Thoracic aorta (tissue), 2 donors: ENCODE results near the gene SAMD4A. TPM values are rescaled to one million over a fixed set of nuclear protein-coding genes. Genes with fewer than 3 reads are reported as not detected.
A peak's percentile ranks its signal among the peaks of the same experiment; 100 is the strongest.

ENCODE experiments used
- ATAC-seq: fragments of 150-250 bp; one replicate; pipeline ENCODE4 v1.8.0; 2017; ENCODE audit warnings: low read depth; ENCODE audit not compliant: insufficient number of reproducible peaks, low FRiP score
- DNase-seq: peaks from one replicate; pipeline ENCODE4 v3.0.0-alpha.2; 2020; ENCODE audit warnings: low spot score
- H3K27ac ChIP-seq, 2 donors: fragments of 200-600 bp; sonication (generic); 1 replicate in 1 of 2; 2 replicates in 1 of 2; pipeline ENCODE4 v1.5.1; 2016; ENCODE audit warnings: mild to moderate bottlenecking in 2 of 2, moderate library complexity in 2 of 2
- H3K27me3 ChIP-seq: fragments of 200-600 bp; sonication (generic); replicated peaks from 2 replicates; pipeline ENCODE4 v1.6.0; 2016; ENCODE audit warnings: mild to moderate bottlenecking; ENCODE audit not compliant: insufficient read depth
- H3K36me3 ChIP-seq: fragments of 200-600 bp; sonication (generic); one replicate; pipeline ENCODE4 v1.5.1; 2016
- H3K4me1 ChIP-seq, 2 donors: fragments of 200-600 bp; sonication (generic); 1 replicate in 1 of 2; 2 replicates in 1 of 2; pipeline versions ENCODE4 v1.5.1 to v1.6.0; 2016; ENCODE audit warnings: low read depth in 2 of 2, mild to moderate bottlenecking in 1 of 2; ENCODE audit not compliant: control insufficient read depth in 1 of 2
- H3K4me3 ChIP-seq: fragments of 200-600 bp; sonication (generic); 2 replicates; pipeline ENCODE4 v1.5.1; 2016; ENCODE audit warnings: mild to moderate bottlenecking
- H3K9me3 ChIP-seq: fragments of 200-600 bp; sonication (generic); 2 replicates; pipeline ENCODE4 v1.5.1; 2016
- CTCF ChIP-seq: fragments of 200-600 bp; sonication (generic); IDR thresholded peaks from one replicate; pipeline ENCODE4 v1.5.1; 2019; ENCODE audit warnings: antibody characterized with exemption
- total RNA-seq, 2 donors: library from RNA; depleted of rRNA; stranded (reverse); fragments of >200 nt; gene quantifications; one replicate each; pipeline versions ENCODE4 v1.1.0 to v1.2.3, GENCODE V29; 2016

The SAMD4A gene
- total RNA-seq, 2 donors from 2014 or later, result 142 to 172 TPM

- Histone ChIP-seq H3K27ac (no peak overlapping the region), H3K27me3 (no peaks in the 10 kb centered on the region), H3K4me1 (peaks cover 23 to 45% of the 10 kb centered on the region in 2 donors), H3K9me3 (no peaks in the 10 kb centered on the region), H3K36me3 (no peaks in the 10 kb centered on the region), H3K4me3 (no peak overlapping the region)
- DNase-seq, result no peak
- TF ChIP-seq CTCF, result no peak
- ATAC-seq, result no peak
Measured at GRCh38 chr14:54597795-54598443, 31.0 kb downstream of the SAMD4A start.

- Histone ChIP-seq H3K4me3 (no peak overlapping the region), H3K27ac (peak overlapping the region in 1 of 2 donors; percentile 15)
- no peak for DNase-seq
Measured at GRCh38 chr14:54599966-54600716, 33.2 kb downstream of the SAMD4A start.

GRCh38 chr14:54600717-54601109 lies 33.8 kb downstream of the SAMD4A start:
- peaks cover 10 to 46% of the 10 kb centered on the region in 2 donors for H3K4me1 ChIP-seq
- no peaks in the 10 kb centered on the region for H3K9me3 ChIP-seq
- H3K4me3 ChIP-seq, result no peak overlapping the region
- no peak for TF ChIP-seq CTCF
- H3K36me3 ChIP-seq, result no peaks in the 10 kb centered on the region
- no peak for DNase-seq
- no peak for ATAC-seq
- no peak overlapping the region for H3K27ac ChIP-seq
- no peaks in the 10 kb centered on the region for H3K27me3 ChIP-seq

More at GRCh38 chr14:54599966-54600716, 33.2 kb downstream of the SAMD4A start:
- Histone ChIP-seq H3K27me3 (no peaks in the 10 kb centered on the region), H3K4me1 (peaks cover 9 to 43% of the 10 kb centered on the region in 2 donors), H3K9me3 (no peaks in the 10 kb centered on the region), H3K36me3 (no peaks in the 10 kb centered on the region)
- no peak for ATAC-seq
- TF ChIP-seq CTCF, result no peak

- H3K36me3 ChIP-seq, result no peaks in the 10 kb centered on the region
- no peak for TF ChIP-seq CTCF
- no peak for DNase-seq
- peaks cover 21 to 52% of the 10 kb centered on the region in 2 donors for H3K4me1 ChIP-seq
- H3K9me3 ChIP-seq, result no peaks in the 10 kb centered on the region
- H3K4me3 ChIP-seq, result no peak overlapping the region
- no peak for ATAC-seq
- H3K27me3 ChIP-seq, result no peaks in the 10 kb centered on the region
- no peak overlapping the region for H3K27ac ChIP-seq
Measured at GRCh38 chr14:54603362-54603761, 36.4 kb downstream of the SAMD4A start.

GRCh38 chr14:54606178-54606577 lies 39.2 kb downstream of the SAMD4A start:
- Histone ChIP-seq H3K4me1 (peaks cover 17 to 53% of the 10 kb centered on the region in 2 donors), H3K27me3 (no peaks in the 10 kb centered on the region), H3K27ac (peak overlapping the region; percentile 58 to 62), H3K9me3 (no peaks in the 10 kb centered on the region), H3K4me3 (no peak overlapping the region), H3K36me3 (no peaks in the 10 kb centered on the region)
- DNase-seq (no peak), ATAC-seq (no peak)
- no peak for TF ChIP-seq CTCF
